Placental pericyte (primary cell): ENCODE measurements around the gene FAAP20. TPM values are rescaled to one million over a fixed set of nuclear protein-coding genes. Genes with fewer than 3 reads are reported as not detected.

Experiments used
- total RNA-seq: library from RNA; depleted of rRNA; stranded (reverse); fragments of >200 nt; gene quantifications from 2 replicates; pipeline ENCODE4 v1.2.3, GENCODE V29; 2012

The FAAP20 gene
- total RNA-seq: 24.9 TPM in 2 replicates

GRCh38 chr1:2194319-2194897, at the start of gene FAAP20:
TSS of gene FAAP20 (minus strand) at chr1:2194772. CDS start at chr1:2194749, 23 bp downstream.

GRCh38 chr1:2228157-2228594, 33.6 kb upstream of the FAAP20 start, which contains the start of gene SKI:
TSS of gene SKI (plus strand) at chr1:2228319. CDS start at chr1:2228767, 448 bp downstream.

Other genes starting within 250 kb of the FAAP20 start
- gene CFAP74, start 191.0 kb downstream of the FAAP20 start, total RNA-seq: not detected in 2 replicates
- gene GABRD, start 175.4 kb downstream of the FAAP20 start, total RNA-seq: not detected in 2 replicates
- 1.6 and 3.9 TPM in 2 replicates for gene PRKCZ, start 144.4 kb downstream of the FAAP20 start, total RNA-seq
- 20.6 and 37.7 TPM in 2 replicates for gene SKI, start 33.5 kb upstream of the FAAP20 start, total RNA-seq
- gene MORN1, start 196.8 kb upstream of the FAAP20 start, total RNA-seq: 8.3 and 9.8 TPM in 2 replicates
- 121 and 123 TPM in 2 replicates for gene RER1, start 197.1 kb upstream of the FAAP20 start, total RNA-seq
- 34.8 and 38.2 TPM in 2 replicates for gene PEX10, start 217.8 kb upstream of the FAAP20 start, total RNA-seq